HepG2 (cell line): ENCODE measurements around the gene ZNF839. TPM values are rescaled to one million over a fixed set of nuclear protein-coding genes. Genes with fewer than 3 reads are reported as not detected.

Experiments used
- ATAC-seq: fragments of 200-7000 bp; cut with Tn5 transposase; 3 replicates; pipeline ENCODE4 v1.9.1; 2020; ENCODE audit warnings: mild to moderate bottlenecking, moderate library complexity
- BruUV-seq: library from RNA; stranded (reverse); fragments of 400-500 nt; replicated peaks from 2 replicates; lab custom pipeline; 2021; lab: Mats Ljungman, UMichigan
- CTCF ChIA-PET: fragments of 300-600 bp; formaldehyde crosslinking; extraction: SDS; loops from one replicate; lab custom pipeline; 2021; ENCODE audit warnings: low total read pairs, inconsistent platforms, low intra/inter-chr PET ratio; lab: Yijun Ruan, JAX
- POLR2A ChIA-PET: fragments of 350-600 bp; sonication (Branson Sonifier 250); formaldehyde crosslinking; loops from one replicate; lab custom pipeline; 2020; ENCODE audit warnings: antibody characterized with exemption, inconsistent platforms; lab: Yijun Ruan, JAX
- DNase-seq: peaks from one replicate; pipeline ENCODE4 v3.0.0-alpha.2; 2015; ENCODE audit warnings: low spot score
- FAIRE-seq: peaks from 3 replicates; lab custom pipeline; 2011; peaks lifted over from hg19 to GRCh38; lab: Jason Lieb, UNC
- H2AFZ ChIP-seq: one replicate; pipeline ENCODE4 v1.6.1; 2011; ENCODE audit warnings: low read length, inconsistent platforms
- H3K27ac ChIP-seq: fragments of 300-600 bp; 3 replicates; pipeline ENCODE4 v1.8.0; 2011; ENCODE audit warnings: mixed run types, mild to moderate bottlenecking, mixed read lengths, low read length, inconsistent platforms; ENCODE audit not compliant: insufficient read depth; ENCODE audit errors: extremely low read length
- H3K27me3 ChIP-seq, 2 experiments: fragments of 200-600 bp in 1 of 2; 2 replicates in 1 of 2; 3 replicates in 1 of 2; pipeline versions ENCODE4 v1.6.0 to v1.8.0; 2011; ENCODE audit warnings: low read length in 2 of 2, mild to moderate bottlenecking in 2 of 2, moderate library complexity in 2 of 2, inconsistent platforms in 1 of 2; ENCODE audit not compliant: insufficient read depth in 2 of 2, control insufficient read depth in 1 of 2
- H3K36me3 ChIP-seq, 2 experiments: fragments of 200-600 bp in 1 of 2; replicated peaks in 1 of 2; 2 replicates in 1 of 2; 3 replicates in 1 of 2; pipeline versions ENCODE4 v1.5.1 to v1.8.0; 2011; ENCODE audit warnings: low read length in 2 of 2, inconsistent platforms in 1 of 2; ENCODE audit not compliant: insufficient read depth in 2 of 2, control insufficient read depth in 1 of 2
- H3K4me1 ChIP-seq: 2 replicates; pipeline ENCODE4 v1.5.1; 2012; ENCODE audit warnings: low read length, inconsistent platforms; ENCODE audit not compliant: insufficient read depth
- H3K4me2 ChIP-seq: 2 replicates; pipeline ENCODE4 v1.6.0; 2011; ENCODE audit warnings: low read depth, low read length, inconsistent platforms
- H3K4me3 ChIP-seq, 3 experiments: fragments of 200-600 bp in 1 of 3; sonication (generic), shearing (Covaris generic) in 1 of 3; replicated peaks in 1 of 3; 2 replicates each; pipeline ENCODE4 v1.5.1; 2011 to 2016; ENCODE audit warnings: low read length in 3 of 3, inconsistent platforms in 2 of 3, low read depth in 2 of 3, mild to moderate bottlenecking in 2 of 3, control low read depth in 1 of 3, mixed read lengths in 1 of 3; ENCODE audit not compliant: insufficient read depth in 1 of 3
- H3K79me2 ChIP-seq: one replicate; pipeline ENCODE4 v1.6.1; 2011; ENCODE audit warnings: low read length, inconsistent platforms; ENCODE audit not compliant: insufficient read depth
- H3K9ac ChIP-seq: 2 replicates; pipeline ENCODE4 v1.6.0; 2011; ENCODE audit warnings: mild to moderate bottlenecking, low read depth, low read length, inconsistent platforms; ENCODE audit not compliant: insufficient read depth
- H3K9me3 ChIP-seq: 2 replicates; pipeline ENCODE4 v1.5.1; 2012; ENCODE audit warnings: mild to moderate bottlenecking, low read length
- H4K20me1 ChIP-seq: 2 replicates; pipeline ENCODE4 v1.6.0; 2011; ENCODE audit warnings: inconsistent platforms, mild to moderate bottlenecking, low read length, moderate library complexity; ENCODE audit not compliant: insufficient read depth
- CBX1 ChIP-seq: IDR thresholded peaks from one replicate; pipeline ENCODE4 v1.6.1; 2016; ENCODE audit warnings: antibody characterized with exemption, low read depth
- CSRNP1 ChIP-seq: sonication (generic); formaldehyde crosslinking; IDR thresholded peaks from 2 replicates; pipeline ENCODE4 v1.8.1; 2023; ENCODE audit warnings: mild to moderate bottlenecking, missing genetic modification reagents
- ELF4 ChIP-seq: sonication (generic); formaldehyde crosslinking; IDR thresholded peaks from 2 replicates; pipeline ENCODE4 v1.5.0; 2020; ENCODE audit warnings: missing genetic modification reagents, mild to moderate bottlenecking, moderate library complexity, borderline replicate concordance
- GMEB1 ChIP-seq: sonication (generic); formaldehyde crosslinking; IDR thresholded peaks from 2 replicates; pipeline ENCODE4 v1.5.1; 2020; ENCODE audit warnings: missing genetic modification reagents, mild to moderate bottlenecking, borderline replicate concordance
- MYPOP ChIP-seq: sonication (generic); formaldehyde crosslinking; IDR thresholded peaks from 2 replicates; pipeline ENCODE4 v1.8.1; 2023; ENCODE audit warnings: mild to moderate bottlenecking, moderate library complexity, missing genetic modification reagents
- PBX3 ChIP-seq: sonication (generic); formaldehyde crosslinking; IDR thresholded peaks from 2 replicates; pipeline ENCODE4 v1.8.1; 2023; ENCODE audit warnings: missing genetic modification reagents, inconsistent platforms, borderline replicate concordance
- PCBP1 ChIP-seq: fragments of 200-400 bp; formaldehyde crosslinking; IDR thresholded peaks from 2 replicates; pipeline ENCODE4 v1.6.1; 2017; ENCODE audit warnings: mild to moderate bottlenecking, low read depth, low read length, borderline replicate concordance
- SPEN ChIP-seq: sonication (generic); formaldehyde crosslinking; IDR thresholded peaks from 2 replicates; pipeline ENCODE4 v1.5.1; 2020; ENCODE audit warnings: low read depth, mild to moderate bottlenecking, missing genetic modification reagents
- ZNF224 ChIP-seq: sonication (generic); formaldehyde crosslinking; IDR thresholded peaks from 2 replicates; pipeline ENCODE4 v1.5.0; 2020; ENCODE audit warnings: mild to moderate bottlenecking, missing genetic modification reagents
- ZNF646 ChIP-seq: sonication (generic); formaldehyde crosslinking; IDR thresholded peaks from 2 replicates; pipeline ENCODE4 v1.9.0; 2021; ENCODE audit warnings: mild to moderate bottlenecking, missing genetic modification reagents
- ZNF7 ChIP-seq: IDR thresholded peaks from 2 replicates; pipeline ENCODE4 v1.6.1; 2016; ENCODE audit warnings: missing biosample characterization, missing genetic modification reagents
- ZNF720 ChIP-seq: sonication (generic); formaldehyde crosslinking; IDR thresholded peaks from 2 replicates; pipeline ENCODE4 v1.4.0; 2020; ENCODE audit warnings: missing genetic modification reagents
- ZNF772 ChIP-seq: sonication (generic); formaldehyde crosslinking; IDR thresholded peaks from 2 replicates; pipeline ENCODE4 v1.5.0; 2020; ENCODE audit warnings: mild to moderate bottlenecking, missing genetic modification reagents
- WGBS: methylation state at CpG from one replicate; pipeline ENCODE4 v1.1.6; 2017; ENCODE audit warnings: low lambda C conversion rate; 5-methylcytosine and 5-hydroxymethylcytosine counted together
- in situ Hi-C: cut with HindIII; loops from 2 replicates; pipeline ENCODE4 v1.10.0; 2017; ENCODE audit warnings: low pct_unique_long_range_greater_than_20kb; ENCODE audit not compliant: extremely low pct_ligation_motif_present
- intact Hi-C: fragments of 100-400 bp; cut with micrococcal nuclease; formaldehyde crosslinking; loops from one replicate; pipeline ENCODE4 v1.10.0; 2022; ENCODE audit not compliant: unreplicated experiment
- polyA plus RNA-seq, 8 experiments: library from polyadenylated mRNA; depleted of rRNA in 3 of 8; stranded (reverse) in 7 of 8; unstranded in 1 of 8; fragments of >200 nt; fragmentation: Illumina TruSeq in 4 of 8; extraction: Trizol in 4 of 8; gene quantifications; 2 replicates each; pipeline versions ENCODE4 v1.2.1 to v1.2.3, GENCODE V29; 2011 to 2016; ENCODE audit warnings: low read depth in 4 of 8, missing spikeins in 1 of 8, mixed read lengths in 1 of 8; ENCODE audit not compliant: insufficient read depth in 1 of 8
- total RNA-seq, 5 experiments: library from RNA; depleted of rRNA; stranded (reverse); fragments of >200 nt; fragmentation: Illumina TruSeq; extraction: Trizol; gene quantifications; 2 replicates each; pipeline ENCODE4 v1.2.3, GENCODE V29; 2016; ENCODE audit warnings: low read depth in 1 of 5

Gene ZNF839
- total and polyA plus RNA-seq, 2 of the 13 experiments (the other 11 are each of a cell fraction or from before 2014, with no cell fraction given) = 11.1 to 12.8 TPM

- ATAC-seq (no peak), FAIRE-seq (no peak), DNase-seq (no peak)
- H4K20me1 ChIP-seq = no peaks in the 10 kb centered on the region
- intact Hi-C loops (no loop called here), in situ Hi-C loops (no loop called here)
- no peaks in the 10 kb centered on the region for H3K79me2 ChIP-seq
- CTCF ChIA-PET = no interaction called here
- no peak overlapping the region for H3K4me2 ChIP-seq
- no TSS peak for BruUV-seq
- POLR2A ChIA-PET = no interaction called here
- no peak overlapping the region for H3K4me3 ChIP-seq
- H3K27me3 ChIP-seq = no peaks in the 10 kb centered on the region
- peaks cover 7 to 18% of the 10 kb centered on the region in 2 experiments; a peak in 3 of 5 replicates for H3K36me3 ChIP-seq
- WGBS = 97% methylated on average over 8 of the region's 8 CpGs
- H3K4me1 ChIP-seq = no peaks in the 10 kb centered on the region
- no peak overlapping the region for H3K27ac ChIP-seq
- H3K9me3 ChIP-seq = no peaks in the 10 kb centered on the region
- H3K9ac ChIP-seq = no peak overlapping the region
- H2AFZ ChIP-seq = no peak overlapping the region
- TF ChIP-seq ZNF224 (CRISPR knock-in tag) (no peak), PBX3 (CRISPR knock-in tag) (no peak), SPEN (CRISPR knock-in tag) (no peak), ZNF772 (CRISPR knock-in tag) (no peak), ZNF646 (no peak), ZNF720 (no peak), CBX1 (no peak), GMEB1 (CRISPR knock-in tag) (no peak), CSRNP1 (CRISPR knock-in tag) (no peak), ELF4 (CRISPR knock-in tag) (no peak), ZNF7 (CRISPR knock-in tag) (no peak), PCBP1 (no peak), MYPOP (CRISPR knock-in tag) (no peak)
Observed at GRCh38 chr14:102330806-102331205, 11.3 kb downstream of the ZNF839 start.
